ENCODE measurements around the gene SERPING1.

The SERPING1 gene

GRCh38 chr11:57560146-57560545 lies 37.3 kb upstream of the SERPING1 start:
- ChIA-PET POLR2A (no interaction called here), CTCF (interaction anchor here (0.8 to 4.1 kb wide), 7 partner anchors 14 to 234 kb away, joined by 3 to 17 read pairs (median 3); no protein-coding TSS in a partner anchor)
- Histone ChIP-seq H3K27ac (ENCODE audit: insufficient read depth in 1 of 2, low read depth in 1 of 2, low read length in 2 of 2, poor library complexity in 1 of 2, severe bottlenecking in 2 of 2) (no peak overlapping the region), H3K4me3 (ENCODE audit: control insufficient read depth in 1 of 7, extremely low read depth in 1 of 7, insufficient read depth in 4 of 7, low read depth in 2 of 7, low read length in 6 of 7) (no peak overlapping the region), H3K27me3 (replicated peaks in 2 of 5; ENCODE audit: control insufficient read depth in 4 of 5, insufficient read depth in 5 of 5, low read length in 4 of 5) (no peaks in the 10 kb centered on the region), H3K9me3 (ENCODE audit: control extremely low read depth in 1 of 5, control insufficient read depth in 4 of 5, insufficient read depth in 2 of 5, low read depth in 1 of 5, low read length in 4 of 5) (no peaks in the 10 kb centered on the region), H3K4me1 (ENCODE audit: control extremely low read depth in 1 of 4, control insufficient read depth in 4 of 4, insufficient read depth in 4 of 4, low read length in 3 of 4) (peaks cover 0 to under 1% (median under 1%) of the 10 kb centered on the region in 4 experiments), H3K36me3 (ENCODE audit: control insufficient read depth in 4 of 4, insufficient read depth in 4 of 4, low read length in 3 of 4) (peaks cover 5 to 51% (median 38%) of the 10 kb centered on the region in 4 experiments)
- no peak for DNase-seq
- 95% methylated on average over 4 of the region's 4 CpGs for WGBS (ENCODE audit: insufficient coverage)

- H3K36me3 ChIP-seq (ENCODE audit: control insufficient read depth in 4 of 4, insufficient read depth in 4 of 4, low read length in 3 of 4), result peaks cover 2 to 34% (median 22%) of the 10 kb centered on the region in 4 experiments
- WGBS (ENCODE audit: insufficient coverage), result 95% methylated on average over 2 of the region's 4 CpGs
- peak overlapping the region; percentile 13 to 40 for H3K27ac ChIP-seq (ENCODE audit: insufficient read depth in 1 of 2, low read depth in 1 of 2, low read length in 2 of 2, poor library complexity in 1 of 2, severe bottlenecking in 2 of 2)
- ChIA-PET CTCF (interaction anchor here (1.2 to 5.0 kb wide), 3 partner anchors 37 to 82 kb away, joined by 3 to 37 read pairs (median 24); no protein-coding TSS in a partner anchor), POLR2A (interaction anchor here (0.7 kb wide), 1 partner anchor 109 kb away, joined by 3 read pairs; no protein-coding TSS in a partner anchor)
- H3K4me1 ChIP-seq (ENCODE audit: control extremely low read depth in 1 of 4, control insufficient read depth in 4 of 4, insufficient read depth in 4 of 4, low read length in 3 of 4), result peaks cover 10 to 23% (median 19%) of the 10 kb centered on the region in 4 experiments
- H3K9me3 ChIP-seq (ENCODE audit: control extremely low read depth in 1 of 5, control insufficient read depth in 4 of 5, insufficient read depth in 2 of 5, low read depth in 1 of 5, low read length in 4 of 5), result no peaks in the 10 kb centered on the region
- DNase-seq, result no peak
- H3K4me3 ChIP-seq (ENCODE audit: control insufficient read depth in 1 of 7, extremely low read depth in 1 of 7, insufficient read depth in 4 of 7, low read depth in 2 of 7, low read length in 6 of 7), result no peak overlapping the region
- H3K27me3 ChIP-seq (replicated peaks in 2 of 5; ENCODE audit: control insufficient read depth in 4 of 5, insufficient read depth in 5 of 5, low read length in 4 of 5), result no peaks in the 10 kb centered on the region
These were observed 34.9 kb upstream of the SERPING1 start for GRCh38 chr11:57562596-57562995.

GRCh38 chr11:57566005-57566904 lies 31.2 kb upstream of the SERPING1 start:
- ChIA-PET POLR2A (no interaction called here), CTCF (interaction anchor here (1.3 to 9.5 kb wide), 8 partner anchors 8 to 78 kb away, joined by 5 to 401 read pairs (median 22); partner anchors contain the start of gene SERPING1)
- DNase-seq, result peak; percentile 53 to 83 (median 69)
- Histone ChIP-seq H3K9me3 (ENCODE audit: control extremely low read depth in 1 of 5, control insufficient read depth in 4 of 5, insufficient read depth in 2 of 5, low read depth in 1 of 5, low read length in 4 of 5) (no peaks in the 10 kb centered on the region), H3K27me3 (replicated peaks in 2 of 5; ENCODE audit: control insufficient read depth in 4 of 5, insufficient read depth in 5 of 5, low read length in 4 of 5) (no peaks in the 10 kb centered on the region), H3K36me3 (ENCODE audit: control insufficient read depth in 4 of 4, insufficient read depth in 4 of 4, low read length in 3 of 4) (peaks cover 0 to 7% (median 3%) of the 10 kb centered on the region in 4 experiments), H3K4me1 (ENCODE audit: control extremely low read depth in 1 of 4, control insufficient read depth in 4 of 4, insufficient read depth in 4 of 4, low read length in 3 of 4) (peaks cover 10 to 47% (median 26%) of the 10 kb centered on the region in 4 experiments), H3K27ac (ENCODE audit: insufficient read depth in 1 of 2, low read depth in 1 of 2, low read length in 2 of 2, poor library complexity in 1 of 2, severe bottlenecking in 2 of 2) (peak overlapping the region; percentile 62 to 76), H3K4me3 (ENCODE audit: control insufficient read depth in 1 of 7, extremely low read depth in 1 of 7, insufficient read depth in 4 of 7, low read depth in 2 of 7, low read length in 6 of 7) (peak overlapping the region in 6 of 7 experiments; percentile 91 to 97 (median 95))
- WGBS (ENCODE audit: insufficient coverage), result 10% methylated on average over 2 of the region's 4 CpGs

- POLR2A ChIA-PET, result interaction anchor here (1.6 kb wide), 1 partner anchor 72 kb away, joined by 18 read pairs; no protein-coding TSS in a partner anchor
- Histone ChIP-seq H3K36me3 (ENCODE audit: control insufficient read depth in 4 of 4, insufficient read depth in 4 of 4, low read length in 3 of 4) (peaks cover 0 to 7% (median 2%) of the 10 kb centered on the region in 4 experiments), H3K4me1 (ENCODE audit: control extremely low read depth in 1 of 4, control insufficient read depth in 4 of 4, insufficient read depth in 4 of 4, low read length in 3 of 4) (peaks cover 13 to 55% (median 32%) of the 10 kb centered on the region in 4 experiments), H3K27me3 (replicated peaks in 2 of 5; ENCODE audit: control insufficient read depth in 4 of 5, insufficient read depth in 5 of 5, low read length in 4 of 5) (no peaks in the 10 kb centered on the region), H3K4me3 (ENCODE audit: control insufficient read depth in 1 of 7, extremely low read depth in 1 of 7, insufficient read depth in 4 of 7, low read depth in 2 of 7, low read length in 6 of 7) (peak overlapping the region; percentile 76 to 97 (median 94)), H3K9me3 (ENCODE audit: control extremely low read depth in 1 of 5, control insufficient read depth in 4 of 5, insufficient read depth in 2 of 5, low read depth in 1 of 5, low read length in 4 of 5) (no peaks in the 10 kb centered on the region), H3K27ac (ENCODE audit: insufficient read depth in 1 of 2, low read depth in 1 of 2, low read length in 2 of 2, poor library complexity in 1 of 2, severe bottlenecking in 2 of 2) (peak overlapping the region; percentile 46 to 76)
- DNase-seq, result peak in 2 of 3 donors; percentile 46 to 62
- WGBS (ENCODE audit: insufficient coverage), result 0% methylated on average over 8 of the region's 15 CpGs
- CTCF ChIA-PET, result interaction anchor here (0.7 to 9.5 kb wide), 16 partner anchors 9 to 113 kb away, joined by 3 to 401 read pairs (median 6); partner anchors contain the start of genes SERPING1 and SMTNL1
These were observed 30.5 kb upstream of the SERPING1 start for GRCh38 chr11:57566905-57567514.

GRCh38 chr11:57567515-57568329 lies 29.8 kb upstream of the SERPING1 start, which contains the start of gene UBE2L6:
Gene UBE2L6, minus strand, starts transcription at chr11:57567672. Its CDS starts 61 bp downstream, at chr11:57567611.
- POLR2A ChIA-PET, result interaction anchor here (1.4 to 1.6 kb wide), 2 partner anchors 72 to 77 kb away, joined by 3 to 18 read pairs; no protein-coding TSS in a partner anchor
- peak; percentile 54 to 85 (median 66) for DNase-seq

GRCh38 chr11:57568330-57568766 lies 29.1 kb upstream of the SERPING1 start:
- H3K36me3 ChIP-seq (ENCODE audit: control insufficient read depth in 4 of 4, insufficient read depth in 4 of 4, low read length in 3 of 4), result no peaks in the 10 kb centered on the region
- no peaks in the 10 kb centered on the region for H3K9me3 ChIP-seq (ENCODE audit: control extremely low read depth in 1 of 5, control insufficient read depth in 4 of 5, insufficient read depth in 2 of 5, low read depth in 1 of 5, low read length in 4 of 5)
- no peak overlapping the region for H3K27ac ChIP-seq (ENCODE audit: insufficient read depth in 1 of 2, low read depth in 1 of 2, low read length in 2 of 2, poor library complexity in 1 of 2, severe bottlenecking in 2 of 2)
- peak overlapping the region; percentile 76 to 97 (median 94) for H3K4me3 ChIP-seq (ENCODE audit: control insufficient read depth in 1 of 7, extremely low read depth in 1 of 7, insufficient read depth in 4 of 7, low read depth in 2 of 7, low read length in 6 of 7)
- ChIA-PET POLR2A (interaction anchor here (0.6 to 1.6 kb wide), 3 partner anchors 71 to 77 kb away, joined by 3 to 18 read pairs (median 4); no protein-coding TSS in a partner anchor), CTCF (interaction anchor here (0.6 to 9.5 kb wide), 34 partner anchors 10 to 944 kb away, joined by 3 to 401 read pairs (median 4); partner anchors contain the start of genes SERPING1, SLC43A1 and SMTNL1)
- WGBS (ENCODE audit: insufficient coverage), result 57% methylated on average over 3 of the region's 6 CpGs
- H3K4me1 ChIP-seq (ENCODE audit: control extremely low read depth in 1 of 4, control insufficient read depth in 4 of 4, insufficient read depth in 4 of 4, low read length in 3 of 4), result peaks cover 13 to 64% (median 35%) of the 10 kb centered on the region in 4 experiments
- H3K27me3 ChIP-seq (replicated peaks in 2 of 5; ENCODE audit: control insufficient read depth in 4 of 5, insufficient read depth in 5 of 5, low read length in 4 of 5), result no peaks in the 10 kb centered on the region
- peak in 2 of 3 donors; percentile 80 to 89 for DNase-seq

More at GRCh38 chr11:57567515-57568329, 29.8 kb upstream of the SERPING1 start, which contains the start of gene UBE2L6:
- H3K27me3 ChIP-seq (replicated peaks in 2 of 5; ENCODE audit: control insufficient read depth in 4 of 5, insufficient read depth in 5 of 5, low read length in 4 of 5), result no peaks in the 10 kb centered on the region
- H3K4me3 ChIP-seq (ENCODE audit: control insufficient read depth in 1 of 7, extremely low read depth in 1 of 7, insufficient read depth in 4 of 7, low read depth in 2 of 7, low read length in 6 of 7), result peak within 1 kb of the TSS; percentile 76 to 97 (median 94)
- WGBS (ENCODE audit: insufficient coverage), result 0% methylated on average over 36 of the region's 92 CpGs
- peaks cover 13 to 62% (median 34%) of the 10 kb centered on the region in 4 experiments for H3K4me1 ChIP-seq (ENCODE audit: control extremely low read depth in 1 of 4, control insufficient read depth in 4 of 4, insufficient read depth in 4 of 4, low read length in 3 of 4)
- H3K27ac ChIP-seq (ENCODE audit: insufficient read depth in 1 of 2, low read depth in 1 of 2, low read length in 2 of 2, poor library complexity in 1 of 2, severe bottlenecking in 2 of 2), result peak within 1 kb of the TSS; percentile 46 to 76
- H3K36me3 ChIP-seq (ENCODE audit: control insufficient read depth in 4 of 4, insufficient read depth in 4 of 4, low read length in 3 of 4), result peaks cover 0 to under 1% (median 0%) of the 10 kb centered on the region in 4 experiments
- no peaks in the 10 kb centered on the region for H3K9me3 ChIP-seq (ENCODE audit: control extremely low read depth in 1 of 5, control insufficient read depth in 4 of 5, insufficient read depth in 2 of 5, low read depth in 1 of 5, low read length in 4 of 5)
- CTCF ChIA-PET, result interaction anchor here (0.6 to 9.5 kb wide), 34 partner anchors 10 to 944 kb away, joined by 3 to 401 read pairs (median 4); partner anchors contain the start of genes SERPING1, SLC43A1 and SMTNL1

Measured in common myeloid progenitor, CD34-positive (primary cell).